Stimulated activated CD8-positive, alpha-beta memory T cell treated with anti-CD3 and anti-CD28 coated beads, Interleukin-12 subunit alpha, Interleukin-12 subunit beta, amount 100 ng/mL, for 4 hours (primary cell): ENCODE results near the gene CETN1.

Experiments used
- DNase-seq: peaks from one replicate; pipeline ENCODE4 v3.0.0-alpha.2; 2020; ENCODE audit warnings: low read depth

The CETN1 gene

DNA sequence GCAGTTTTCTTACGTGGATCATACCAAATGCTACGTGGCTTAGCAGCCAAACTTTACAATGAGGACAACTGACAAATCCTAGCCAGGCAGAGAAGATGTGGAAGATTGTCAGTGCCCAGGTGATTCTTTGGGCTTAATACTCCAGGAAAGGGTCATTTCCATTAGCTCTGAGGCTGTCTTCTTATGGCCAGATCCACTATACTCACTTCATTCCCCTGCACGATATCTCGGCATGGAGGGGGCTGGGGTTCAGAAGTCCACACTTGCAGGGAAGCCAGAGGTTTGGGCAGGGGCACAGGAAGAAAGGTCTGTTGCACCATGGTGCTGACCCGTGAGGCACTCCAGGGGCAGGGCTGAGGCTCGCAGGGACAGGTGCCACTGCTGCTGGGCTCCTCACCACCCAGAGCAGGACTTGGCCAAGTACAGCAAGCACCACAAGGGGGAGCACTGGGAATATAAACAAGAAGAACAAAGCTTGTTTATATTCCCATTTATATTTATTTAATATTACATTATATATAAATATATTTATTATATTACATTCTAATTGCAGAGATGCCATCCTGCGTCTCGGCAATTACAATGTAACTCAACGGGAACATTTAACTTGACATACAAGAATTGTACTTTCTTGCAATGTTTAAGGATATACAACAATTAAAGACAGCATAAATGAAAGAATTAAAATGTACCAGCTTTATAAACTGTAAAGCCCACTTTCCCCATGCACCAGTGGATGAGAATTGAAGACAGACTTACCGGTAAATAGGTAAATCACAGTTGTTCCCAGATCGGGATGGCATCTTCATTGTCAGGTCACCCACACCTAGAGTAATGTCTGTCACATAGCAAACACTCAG, 43.8 kb downstream of the CETN1 start:
- DNase-seq: peak; percentile 3

DNA sequence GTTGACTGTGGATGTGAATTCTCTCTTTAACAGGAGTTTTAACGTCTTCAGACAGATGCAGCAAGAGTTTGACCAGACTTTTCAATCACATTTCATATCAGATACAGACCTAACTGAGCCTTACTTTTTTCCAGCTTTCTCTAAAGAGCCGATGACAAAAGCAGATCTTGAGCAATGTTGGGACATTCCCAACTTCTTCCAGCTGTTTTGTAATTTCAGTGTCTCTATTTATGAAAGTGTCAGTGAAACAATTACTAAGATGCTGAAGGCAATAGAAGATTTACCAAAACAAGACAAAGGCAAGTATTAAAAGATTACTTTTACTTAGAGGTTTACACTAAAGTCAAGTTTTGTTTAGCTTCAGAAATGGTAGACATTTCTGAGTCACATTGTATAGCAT, 47.1 kb downstream of the CETN1 start:
- no peak for DNase-seq

DNA sequence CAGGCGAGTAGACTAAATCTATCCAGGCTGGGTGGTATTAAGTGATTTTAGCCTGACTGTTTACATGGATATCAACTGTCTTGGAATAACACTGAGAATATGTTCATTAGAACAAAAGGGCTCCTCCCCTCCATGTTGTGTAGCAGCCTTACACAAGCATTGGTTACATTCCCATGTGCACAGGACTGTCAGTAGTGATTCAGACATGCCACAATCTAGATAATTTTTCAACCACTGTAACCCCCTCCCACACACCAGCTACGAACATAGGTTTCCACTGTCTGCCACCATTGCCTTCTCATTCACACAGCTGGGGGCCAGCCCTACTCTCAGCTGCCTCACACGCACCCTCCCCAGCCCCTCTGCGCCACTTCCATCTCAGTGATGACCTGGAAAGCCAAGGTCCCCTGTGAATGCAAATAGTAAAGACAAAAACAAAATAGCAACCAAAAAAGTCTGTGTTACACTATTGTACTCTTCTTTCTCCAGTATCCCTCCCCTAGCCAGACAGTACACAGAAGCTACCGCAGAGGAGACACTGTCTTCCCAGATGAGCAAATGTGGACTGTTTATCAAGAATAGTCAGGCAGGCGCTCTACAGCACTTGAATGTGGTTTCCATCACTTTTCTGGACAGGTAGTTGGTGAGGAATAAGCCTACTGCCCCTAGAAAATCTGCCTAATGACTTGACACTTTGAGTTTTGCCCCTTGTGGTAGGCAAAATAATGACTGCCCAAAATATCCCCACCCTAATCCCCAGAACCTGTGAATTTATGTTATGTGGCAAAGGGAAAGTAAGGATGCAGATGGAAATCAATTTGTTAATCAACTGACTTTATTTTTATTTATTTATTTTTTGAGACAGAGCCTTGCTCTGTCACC, 49.3 kb downstream of the CETN1 start:
- no peak for DNase-seq

DNA sequence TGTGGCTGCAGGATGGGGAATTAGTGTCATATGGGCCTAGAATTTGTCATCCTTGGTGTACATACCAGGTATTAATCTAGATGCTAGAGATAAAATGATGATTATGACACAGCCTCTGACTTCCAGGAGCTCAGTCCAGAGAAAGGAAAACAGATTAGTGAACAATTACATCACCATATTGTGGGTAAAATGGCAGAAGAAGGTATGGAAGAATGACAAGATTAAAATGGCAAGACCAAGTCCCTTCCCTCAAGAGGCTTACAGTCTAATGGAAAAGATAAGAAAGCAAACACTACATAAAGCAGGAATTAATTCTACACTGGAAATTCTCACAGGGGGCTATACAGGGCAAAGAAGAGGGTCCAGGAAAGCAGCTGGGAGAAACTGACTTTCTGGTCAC, 51.4 kb downstream of the CETN1 start:
- no peak for DNase-seq
